ENCODE measurements around the gene HK3.

GRCh38 chr5:176927562-176927961 lies 28.4 kb upstream of the HK3 start:
- TF ChIP-seq CTCF (conservative IDR thresholded peaks at IDR 0.05) (no peak), ZFX (IDR thresholded peaks at IDR 0.05) (no peak)

All from C4-2B (cell line).